Bronchial epithelial cell (primary cell): ENCODE data around the gene RMDN2. TPM values are rescaled to one million over a fixed set of nuclear protein-coding genes. Genes with fewer than 3 reads are reported as not detected.

Experiments
- DNase-seq: peaks from one replicate; pipeline ENCODE4 v3.0.0-alpha.2; 2010; ENCODE audit warnings: low read depth
- FAIRE-seq: peaks from 2 replicates; lab custom pipeline; 2011; peaks lifted over from hg19 to GRCh38; lab: Jason Lieb, UNC
- H3K27me3 ChIP-seq: 2 replicates; pipeline ENCODE4 v1.5.1; 2011; ENCODE audit warnings: low read length; ENCODE audit not compliant: control insufficient read depth, insufficient read depth
- H3K36me3 ChIP-seq: 2 replicates; pipeline ENCODE4 v1.5.1; 2011; ENCODE audit warnings: low read length; ENCODE audit not compliant: control insufficient read depth, insufficient read depth
- H3K4me3 ChIP-seq: 2 replicates; pipeline ENCODE4 v1.5.1; 2011; ENCODE audit warnings: mild to moderate bottlenecking, low read depth, low read length, control low read depth
- CTCF ChIP-seq: IDR thresholded peaks from 2 replicates; pipeline ENCODE4 v1.5.1; 2011; ENCODE audit warnings: mild to moderate bottlenecking, moderate library complexity, low read length, control low read depth, inconsistent platforms; ENCODE audit not compliant: insufficient read depth, severe bottlenecking
- total RNA-seq: library from RNA; depleted of rRNA; stranded (reverse); fragments of >200 nt; gene quantifications from 2 replicates; pipeline ENCODE4 v1.2.1, GENCODE V29; 2014

The RMDN2 gene
- total RNA-seq, 1 donor from 2014 or later = 1.3 TPM

GRCh38 chr2:37971971-37972370 is 46.9 kb downstream of the RMDN2 start:
- TF ChIP-seq CTCF = no peak
- DNase-seq (no peak), FAIRE-seq (no peak)
- H3K27me3 ChIP-seq = no peaks in the 10 kb centered on the region
- H3K36me3 ChIP-seq = no peaks in the 10 kb centered on the region
- no peak overlapping the region for H3K4me3 ChIP-seq

- FAIRE-seq (no peak), DNase-seq (peak; percentile 56)
- no peaks in the 10 kb centered on the region for H3K36me3 ChIP-seq
- peak overlapping the region; percentile 17 for H3K4me3 ChIP-seq
- no peak for TF ChIP-seq CTCF
- H3K27me3 ChIP-seq = no peaks in the 10 kb centered on the region
These were observed 48.7 kb downstream of the RMDN2 start for GRCh38 chr2:37973615-37974353.

- FAIRE-seq (no peak), DNase-seq (no peak)
- Histone ChIP-seq H3K36me3 (no peaks in the 10 kb centered on the region), H3K27me3 (no peaks in the 10 kb centered on the region), H3K4me3 (no peak overlapping the region)
- no peak for TF ChIP-seq CTCF
These were observed 50.7 kb downstream of the RMDN2 start for GRCh38 chr2:37975808-37976207.

GRCh38 chr2:37976411-37976810 is 51.3 kb downstream of the RMDN2 start:
- DNase-seq (no peak), FAIRE-seq (no peak)
- TF ChIP-seq CTCF = no peak
- Histone ChIP-seq H3K4me3 (no peak overlapping the region), H3K36me3 (no peaks in the 10 kb centered on the region), H3K27me3 (no peaks in the 10 kb centered on the region)

- Histone ChIP-seq H3K4me3 (no peak overlapping the region), H3K36me3 (no peaks in the 10 kb centered on the region), H3K27me3 (no peaks in the 10 kb centered on the region)
- DNase-seq = peak; percentile 49
- TF ChIP-seq CTCF = peak; percentile 70
- FAIRE-seq = no peak
These were observed 57.1 kb downstream of the RMDN2 start for GRCh38 chr2:37982147-37982582.

- Histone ChIP-seq H3K36me3 (no peaks in the 10 kb centered on the region), H3K4me3 (no peak overlapping the region), H3K27me3 (no peaks in the 10 kb centered on the region)
- DNase-seq = no peak
- no peak for FAIRE-seq
- TF ChIP-seq CTCF = no peak
These were observed 57.8 kb downstream of the RMDN2 start for GRCh38 chr2:37982847-37983246.
